ENCODE data around the gene TNRC6B. TPM values are rescaled to one million over a fixed set of nuclear protein-coding genes. Genes with fewer than 3 reads are reported as not detected.
A peak's percentile ranks its signal among the peaks of the same experiment; 100 is the strongest.
"Not testable (repeated sequence)": the region's sequence is repeated elsewhere in the genome, so short reads cannot be mapped to it uniquely, and the experiment has no call there.

TNRC6B gene
- total RNA-seq, 3 donors from 2014 or later: 32.8 to 53.1 (median 39.7) TPM

DNA sequence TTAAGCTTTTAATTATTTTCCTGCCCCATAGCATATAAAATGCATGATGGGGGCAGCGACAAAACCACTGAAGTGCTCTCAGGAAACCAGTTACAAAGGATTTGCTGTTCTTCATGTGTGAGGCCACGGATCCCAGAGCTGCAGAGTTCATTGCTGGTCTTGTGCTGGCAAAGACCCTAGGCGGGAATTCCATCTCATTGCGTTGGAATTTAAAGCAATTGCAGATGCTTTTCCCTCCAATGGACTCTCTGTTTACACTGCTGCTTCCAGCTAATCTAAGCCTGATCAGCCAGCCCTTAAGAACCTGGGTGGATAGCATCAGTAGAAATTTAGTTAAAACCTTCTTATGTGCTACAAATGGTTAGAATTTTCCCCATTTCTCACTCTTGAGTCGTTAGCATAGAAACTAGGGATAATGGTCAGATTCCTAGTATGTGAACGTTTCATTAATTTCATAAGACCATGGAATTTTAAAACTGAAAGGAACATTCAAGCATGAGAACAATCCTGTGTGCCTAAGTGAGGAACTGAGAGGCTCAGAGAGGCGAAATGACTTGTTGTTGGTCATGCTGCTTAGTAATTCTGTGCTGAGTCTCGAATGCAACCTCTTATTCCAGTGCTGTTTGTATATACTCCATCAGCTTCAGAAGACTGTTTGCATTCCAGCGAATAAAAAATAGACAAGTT is 132.5 kb downstream of the TNRC6B start:
- H3K27me3 ChIP-seq: no peaks in the 10 kb centered on the region
- H3K4me3 ChIP-seq: no peak overlapping the region
- intact Hi-C loops (cut with DNase I; ENCODE audit: low total_unique reads): no loop called here
- no peaks in the 10 kb centered on the region for H3K4me1 ChIP-seq
- no peak for DNase-seq (ENCODE audit: low spot score in 2 of 2)
- no peaks in the 10 kb centered on the region for H3K9me3 ChIP-seq
- peaks cover 20% of the 10 kb centered on the region for H3K36me3 ChIP-seq
- TF ChIP-seq, protein P1, sequence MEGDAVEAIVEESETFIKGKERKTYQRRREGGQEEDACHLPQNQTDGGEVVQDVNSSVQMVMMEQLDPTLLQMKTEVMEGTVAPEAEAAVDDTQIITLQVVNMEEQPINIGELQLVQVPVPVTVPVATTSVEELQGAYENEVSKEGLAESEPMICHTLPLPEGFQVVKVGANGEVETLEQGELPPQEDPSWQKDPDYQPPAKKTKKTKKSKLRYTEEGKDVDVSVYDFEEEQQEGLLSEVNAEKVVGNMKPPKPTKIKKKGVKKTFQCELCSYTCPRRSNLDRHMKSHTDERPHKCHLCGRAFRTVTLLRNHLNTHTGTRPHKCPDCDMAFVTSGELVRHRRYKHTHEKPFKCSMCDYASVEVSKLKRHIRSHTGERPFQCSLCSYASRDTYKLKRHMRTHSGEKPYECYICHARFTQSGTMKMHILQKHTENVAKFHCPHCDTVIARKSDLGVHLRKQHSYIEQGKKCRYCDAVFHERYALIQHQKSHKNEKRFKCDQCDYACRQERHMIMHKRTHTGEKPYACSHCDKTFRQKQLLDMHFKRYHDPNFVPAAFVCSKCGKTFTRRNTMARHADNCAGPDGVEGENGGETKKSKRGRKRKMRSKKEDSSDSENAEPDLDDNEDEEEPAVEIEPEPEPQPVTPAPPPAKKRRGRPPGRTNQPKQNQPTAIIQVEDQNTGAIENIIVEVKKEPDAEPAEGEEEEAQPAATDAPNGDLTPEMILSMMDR (IDR thresholded peaks at IDR 0.05): no peak
- TF ChIP-seq POLR2A (IDR thresholded peaks at IDR 0.05) (no peak), POLR2AphosphoS5 (IDR thresholded peaks at IDR 0.05) (no peak)
- H3K27ac ChIP-seq: peak overlapping the region; percentile 17 to 70

DNA sequence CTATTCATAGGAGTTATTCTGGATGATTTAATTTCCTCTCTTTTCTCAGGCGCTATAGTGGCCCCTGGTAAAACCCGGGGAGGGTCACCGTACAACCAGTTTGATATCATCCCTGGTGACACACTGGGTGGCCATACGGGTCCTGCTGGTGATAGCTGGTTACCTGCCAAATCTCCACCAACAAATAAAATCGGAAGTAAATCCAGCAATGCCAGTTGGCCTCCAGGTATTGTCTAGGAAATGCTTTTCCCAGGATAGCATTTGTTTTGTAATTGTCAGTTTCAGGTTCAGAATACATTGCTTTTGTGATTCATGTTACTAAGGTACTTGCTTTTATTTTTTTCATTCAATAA is 133.0 kb downstream of the TNRC6B start:
- Histone ChIP-seq H3K4me3 (no peak overlapping the region), H3K4me1 (no peaks in the 10 kb centered on the region), H3K27me3 (no peaks in the 10 kb centered on the region), H3K9me3 (no peaks in the 10 kb centered on the region), H3K27ac (peak overlapping the region; percentile 17 to 70), H3K36me3 (peaks cover 24% of the 10 kb centered on the region)
- intact Hi-C loops (cut with DNase I; ENCODE audit: low total_unique reads): no loop called here
- no peak for DNase-seq (ENCODE audit: low spot score in 2 of 2)
- TF ChIP-seq, protein P1 (IDR thresholded peaks at IDR 0.05): no peak
- TF ChIP-seq POLR2AphosphoS5 (IDR thresholded peaks at IDR 0.05) (no peak), POLR2A (IDR thresholded peaks at IDR 0.05) (no peak)

DNA sequence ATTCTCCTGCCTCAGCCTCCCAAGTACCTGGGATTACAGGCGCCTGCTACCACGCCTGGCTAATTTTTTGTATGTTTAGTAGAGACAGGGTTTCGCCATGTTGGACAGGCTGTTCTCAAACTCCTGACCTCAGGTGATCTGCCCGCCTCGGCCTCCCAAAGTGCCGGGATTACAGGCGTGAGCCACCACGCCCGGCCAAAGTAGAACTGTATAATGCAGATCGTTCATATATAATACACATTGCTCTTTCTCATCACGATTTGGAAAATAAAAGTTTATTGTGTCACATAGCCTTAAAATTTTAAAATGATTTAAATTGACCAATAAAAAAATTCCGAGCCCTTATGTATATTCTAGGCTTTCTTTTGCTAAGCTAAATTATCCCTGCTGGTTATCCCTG is 133.9 kb downstream of the TNRC6B start:
- intact Hi-C loops (cut with DNase I; ENCODE audit: low total_unique reads); H3K27me3 ChIP-seq; H3K9me3 ChIP-seq; H3K27ac ChIP-seq; H3K4me3 ChIP-seq; DNase-seq (ENCODE audit: low spot score in 2 of 2); H3K4me1 ChIP-seq: not testable (repeated sequence)
- peaks cover 24% of the 10 kb centered on the region for H3K36me3 ChIP-seq

DNA sequence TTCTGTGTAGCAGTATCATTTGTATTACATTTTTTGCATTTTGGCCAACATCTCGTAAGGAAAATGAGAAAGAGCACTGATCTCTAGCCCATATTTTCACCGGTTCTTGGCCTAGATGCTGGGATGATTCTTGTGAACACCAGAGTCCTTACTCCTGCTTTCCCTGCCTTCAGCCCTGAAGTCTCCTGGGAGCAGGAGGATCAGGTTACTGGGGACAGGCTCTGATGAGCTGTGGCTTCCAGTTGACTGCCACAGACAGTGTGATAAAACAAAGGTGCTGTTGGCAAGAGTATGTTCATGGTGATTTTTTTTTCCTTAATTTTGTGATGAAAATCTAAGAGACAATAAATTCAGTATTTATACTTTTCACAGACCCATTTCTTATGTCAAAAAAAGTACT is 134.3 kb downstream of the TNRC6B start:
- H3K4me1 ChIP-seq: no peaks in the 10 kb centered on the region
- H3K9me3 ChIP-seq: no peaks in the 10 kb centered on the region
- no peak overlapping the region for H3K4me3 ChIP-seq
- no peak for DNase-seq (ENCODE audit: low spot score in 2 of 2)
- no peak overlapping the region for H3K27ac ChIP-seq
- TF ChIP-seq POLR2AphosphoS5 (IDR thresholded peaks at IDR 0.05) (no peak), POLR2A (IDR thresholded peaks at IDR 0.05) (no peak)
- peaks cover 24% of the 10 kb centered on the region for H3K36me3 ChIP-seq
- intact Hi-C loops (cut with DNase I; ENCODE audit: low total_unique reads): no loop called here
- no peaks in the 10 kb centered on the region for H3K27me3 ChIP-seq

DNA sequence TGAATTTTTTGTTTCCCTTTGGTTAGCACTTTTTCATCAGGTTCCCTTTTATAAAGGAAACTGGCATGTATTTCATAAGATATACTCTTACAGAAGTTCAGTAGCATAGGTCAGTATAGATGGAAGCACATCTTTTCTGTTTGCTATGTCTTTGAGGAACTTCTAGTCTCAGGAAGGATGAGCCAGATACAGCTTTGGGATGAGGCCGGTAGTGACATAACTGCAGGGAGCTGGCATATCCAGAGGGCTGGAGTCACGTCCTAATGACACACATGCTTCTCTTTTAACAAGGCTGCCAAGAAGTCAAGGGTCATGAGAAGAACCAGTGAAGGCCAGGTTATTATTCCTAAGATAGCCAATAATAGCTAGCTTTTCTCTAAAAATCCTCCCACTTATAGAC is 135.3 kb downstream of the TNRC6B start:
- no peak for DNase-seq (ENCODE audit: low spot score in 2 of 2)
- Histone ChIP-seq H3K4me3 (no peak overlapping the region), H3K27ac (no peak overlapping the region), H3K27me3 (no peaks in the 10 kb centered on the region), H3K36me3 (peaks cover 22% of the 10 kb centered on the region), H3K9me3 (no peaks in the 10 kb centered on the region), H3K4me1 (no peaks in the 10 kb centered on the region)
- intact Hi-C loops (cut with DNase I; ENCODE audit: low total_unique reads): no loop called here
- TF ChIP-seq POLR2A (IDR thresholded peaks at IDR 0.05): no peak
- TF ChIP-seq, protein P1 (IDR thresholded peaks at IDR 0.05): no peak
- TF ChIP-seq POLR2AphosphoS5 (IDR thresholded peaks at IDR 0.05): no peak

DNA sequence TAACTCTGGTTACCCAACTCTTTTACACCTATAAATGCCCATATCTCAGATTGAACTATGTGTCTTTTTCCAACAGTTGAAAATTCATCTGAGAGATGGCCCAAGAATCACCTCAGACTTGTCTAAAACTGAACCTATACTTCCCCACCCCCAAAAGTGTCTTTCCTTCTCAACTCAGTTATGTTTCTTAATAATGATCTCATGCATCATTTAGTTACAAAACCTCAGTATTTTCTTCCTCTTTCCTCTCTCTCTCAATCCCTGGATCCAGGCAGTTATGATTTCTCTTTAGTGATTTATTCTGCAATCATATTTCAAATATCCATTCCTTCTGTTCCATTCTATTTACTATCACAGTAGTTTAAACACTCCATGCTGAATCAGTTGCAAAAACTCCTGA is 136.3 kb downstream of the TNRC6B start:
- H3K9me3 ChIP-seq: no peaks in the 10 kb centered on the region
- no peak overlapping the region for H3K4me3 ChIP-seq
- DNase-seq (ENCODE audit: low spot score in 2 of 2): no peak
- H3K4me1 ChIP-seq: no peaks in the 10 kb centered on the region
- H3K27me3 ChIP-seq: no peaks in the 10 kb centered on the region
- intact Hi-C loops (cut with DNase I; ENCODE audit: low total_unique reads): no loop called here
- no peak for TF ChIP-seq POLR2AphosphoS5 (IDR thresholded peaks at IDR 0.05)
- TF ChIP-seq POLR2A (IDR thresholded peaks at IDR 0.05): no peak
- TF ChIP-seq, protein P1 (IDR thresholded peaks at IDR 0.05): no peak
- peaks cover 21% of the 10 kb centered on the region for H3K36me3 ChIP-seq
- no peak overlapping the region for H3K27ac ChIP-seq

Data from breast epithelium (tissue), 4 donors.